HCT116 (cell line): Measurements from ENCODE around the gene LY6G6D.

Source experiments
- FOSL1 ChIP-seq: IDR thresholded peaks from 2 replicates; pipeline ENCODE4 v1.6.1; 2012; ENCODE audit warnings: low read depth
- POLR2AphosphoS5 ChIP-seq: IDR thresholded peaks from 2 replicates; pipeline ENCODE4 v1.6.1; 2011; ENCODE audit warnings: mild to moderate bottlenecking, low read depth, low read length, moderate library complexity
- RAD21 ChIP-seq: IDR thresholded peaks from 2 replicates; pipeline ENCODE4 v1.6.1; 2012; ENCODE audit warnings: low read depth, mild to moderate bottlenecking
- SIN3A ChIP-seq: IDR thresholded peaks from 2 replicates; pipeline ENCODE4 v1.6.1; 2012; ENCODE audit warnings: low read depth
- TCF7L2 ChIP-seq: IDR thresholded peaks from 2 replicates; pipeline ENCODE4 v1.7.0; 2011; ENCODE audit warnings: borderline replicate concordance, inconsistent platforms; ENCODE audit not compliant: insufficient read depth, insufficient read length; ENCODE audit errors: extremely low read depth
- YY1 ChIP-seq: IDR thresholded peaks from 2 replicates; pipeline ENCODE4 v1.6.1; 2011; ENCODE audit warnings: low read length, low read depth, moderate library complexity, mild to moderate bottlenecking; ENCODE audit not compliant: insufficient replicate concordance; ENCODE audit errors: extremely low read depth
- TF ChIP-seq, protein P1 (sequence below), 3 experiments: fragments of 200-600 bp in 1 of 3; sonication (generic) in 1 of 3; IDR thresholded peaks in 2 of 3; conservative IDR thresholded peaks in 1 of 3; 2 replicates each; pipeline ENCODE4 v1.5.1; 2012 to 2017; ENCODE audit warnings: low read depth in 2 of 3, low read length in 2 of 3, antibody characterized with exemption in 1 of 3, borderline replicate concordance in 1 of 3, control low read depth in 1 of 3, mild to moderate bottlenecking in 1 of 3, mixed read lengths in 1 of 3, mixed run types in 1 of 3, moderate library complexity in 1 of 3; ENCODE audit not compliant: insufficient read depth in 1 of 3
- TF ChIP-seq, protein P2 (sequence below): IDR thresholded peaks from 2 replicates; pipeline ENCODE4 v1.6.1; 2012; ENCODE audit warnings: low read depth

- TF ChIP-seq POLR2AphosphoS5 (no peak), TCF7L2 (no peak), YY1 (no peak), RAD21 (no peak), FOSL1 (no peak), SIN3A (no peak)
- TF ChIP-seq, protein P1, sequence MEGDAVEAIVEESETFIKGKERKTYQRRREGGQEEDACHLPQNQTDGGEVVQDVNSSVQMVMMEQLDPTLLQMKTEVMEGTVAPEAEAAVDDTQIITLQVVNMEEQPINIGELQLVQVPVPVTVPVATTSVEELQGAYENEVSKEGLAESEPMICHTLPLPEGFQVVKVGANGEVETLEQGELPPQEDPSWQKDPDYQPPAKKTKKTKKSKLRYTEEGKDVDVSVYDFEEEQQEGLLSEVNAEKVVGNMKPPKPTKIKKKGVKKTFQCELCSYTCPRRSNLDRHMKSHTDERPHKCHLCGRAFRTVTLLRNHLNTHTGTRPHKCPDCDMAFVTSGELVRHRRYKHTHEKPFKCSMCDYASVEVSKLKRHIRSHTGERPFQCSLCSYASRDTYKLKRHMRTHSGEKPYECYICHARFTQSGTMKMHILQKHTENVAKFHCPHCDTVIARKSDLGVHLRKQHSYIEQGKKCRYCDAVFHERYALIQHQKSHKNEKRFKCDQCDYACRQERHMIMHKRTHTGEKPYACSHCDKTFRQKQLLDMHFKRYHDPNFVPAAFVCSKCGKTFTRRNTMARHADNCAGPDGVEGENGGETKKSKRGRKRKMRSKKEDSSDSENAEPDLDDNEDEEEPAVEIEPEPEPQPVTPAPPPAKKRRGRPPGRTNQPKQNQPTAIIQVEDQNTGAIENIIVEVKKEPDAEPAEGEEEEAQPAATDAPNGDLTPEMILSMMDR (IDR thresholded peaks at IDR 0.05 in 2 of 3, conservative IDR thresholded peaks at IDR 0.05 in 1 of 3; ENCODE audit: borderline replicate concordance in 1 of 3, insufficient read depth in 1 of 3, low read depth in 2 of 3, low read length in 2 of 3) = no peak
- TF ChIP-seq, protein P2, sequence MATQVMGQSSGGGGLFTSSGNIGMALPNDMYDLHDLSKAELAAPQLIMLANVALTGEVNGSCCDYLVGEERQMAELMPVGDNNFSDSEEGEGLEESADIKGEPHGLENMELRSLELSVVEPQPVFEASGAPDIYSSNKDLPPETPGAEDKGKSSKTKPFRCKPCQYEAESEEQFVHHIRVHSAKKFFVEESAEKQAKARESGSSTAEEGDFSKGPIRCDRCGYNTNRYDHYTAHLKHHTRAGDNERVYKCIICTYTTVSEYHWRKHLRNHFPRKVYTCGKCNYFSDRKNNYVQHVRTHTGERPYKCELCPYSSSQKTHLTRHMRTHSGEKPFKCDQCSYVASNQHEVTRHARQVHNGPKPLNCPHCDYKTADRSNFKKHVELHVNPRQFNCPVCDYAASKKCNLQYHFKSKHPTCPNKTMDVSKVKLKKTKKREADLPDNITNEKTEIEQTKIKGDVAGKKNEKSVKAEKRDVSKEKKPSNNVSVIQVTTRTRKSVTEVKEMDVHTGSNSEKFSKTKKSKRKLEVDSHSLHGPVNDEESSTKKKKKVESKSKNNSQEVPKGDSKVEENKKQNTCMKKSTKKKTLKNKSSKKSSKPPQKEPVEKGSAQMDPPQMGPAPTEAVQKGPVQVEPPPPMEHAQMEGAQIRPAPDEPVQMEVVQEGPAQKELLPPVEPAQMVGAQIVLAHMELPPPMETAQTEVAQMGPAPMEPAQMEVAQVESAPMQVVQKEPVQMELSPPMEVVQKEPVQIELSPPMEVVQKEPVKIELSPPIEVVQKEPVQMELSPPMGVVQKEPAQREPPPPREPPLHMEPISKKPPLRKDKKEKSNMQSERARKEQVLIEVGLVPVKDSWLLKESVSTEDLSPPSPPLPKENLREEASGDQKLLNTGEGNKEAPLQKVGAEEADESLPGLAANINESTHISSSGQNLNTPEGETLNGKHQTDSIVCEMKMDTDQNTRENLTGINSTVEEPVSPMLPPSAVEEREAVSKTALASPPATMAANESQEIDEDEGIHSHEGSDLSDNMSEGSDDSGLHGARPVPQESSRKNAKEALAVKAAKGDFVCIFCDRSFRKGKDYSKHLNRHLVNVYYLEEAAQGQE = no peak
Measured at GRCh38 chr6:31707701-31708100, 7.4 kb upstream of the LY6G6D start.
